ENCODE measurements around the gene BAZ1A. TPM values are rescaled to one million over a fixed set of nuclear protein-coding genes. Genes with fewer than 3 reads are reported as not detected.

Gene BAZ1A
- total RNA-seq, 1 experiment from 2014 or later: 27.2 TPM

- ChIA-PET POLR2A (interaction anchor here (0.6 kb wide), 1 partner anchor 53 kb away, joined by 5 read pairs; no protein-coding TSS in a partner anchor), CTCF (no interaction called here)
- intact Hi-C loops (cut with micrococcal nuclease; ENCODE audit: unreplicated experiment): no loop called here
- H3K4me3 ChIP-seq (ENCODE audit: low read depth in 2 of 2, low read length in 2 of 2): no peak overlapping the region
- H3K4me1 ChIP-seq (ENCODE audit: control insufficient read depth, insufficient read depth, low read length): no peaks in the 10 kb centered on the region
- TF ChIP-seq POLR2AphosphoS5 (IDR thresholded peaks at IDR 0.05; ENCODE audit: low read depth, low read length) (no peak), TCF7L2 (IDR thresholded peaks at IDR 0.05; ENCODE audit: low read depth, low read length) (no peak), SIN3A (IDR thresholded peaks at IDR 0.05; ENCODE audit: borderline replicate concordance, insufficient read depth, low read depth, low read length) (no peak), CTCF (IDR thresholded peaks at IDR 0.05) (no peak), REST (IDR thresholded peaks at IDR 0.05; ENCODE audit: insufficient read depth in 1 of 2, low read depth in 2 of 2, low read length in 1 of 2) (no peak)
- H3K36me3 ChIP-seq (ENCODE audit: control insufficient read depth, insufficient read depth, low read length): peaks cover 16% of the 10 kb centered on the region
- H3K9me3 ChIP-seq (ENCODE audit: control insufficient read depth, insufficient read depth, low read depth, low read length): no peaks in the 10 kb centered on the region
- BruUV-seq (replicated peaks): no TSS peak
- in situ Hi-C loops (cut with HindIII; ENCODE audit: low pct_unique_long_range_greater_than_20kb, low sequenced_read_pairs): no loop called here
- no peak overlapping the region for H3K27ac ChIP-seq (ENCODE audit: low read length)
- no peak for DNase-seq (ENCODE audit: low read depth, low spot score)
- no peaks in the 10 kb centered on the region for H3K27me3 ChIP-seq (ENCODE audit: control insufficient read depth, insufficient read depth, low read length)
- ATAC-seq: no peak
Observed at GRCh38 chr14:34778744-34779143, 96.4 kb downstream of the BAZ1A start.

GRCh38 chr14:34776611-34777010 is 98.5 kb downstream of the BAZ1A start:
- no peak overlapping the region for H3K27ac ChIP-seq (ENCODE audit: low read length)
- intact Hi-C loops (cut with micrococcal nuclease; ENCODE audit: unreplicated experiment): no loop called here

More at GRCh38 chr14:34776611-34777010, 98.5 kb downstream of the BAZ1A start:
- no peak overlapping the region for H3K4me3 ChIP-seq (ENCODE audit: low read depth in 2 of 2, low read length in 2 of 2)
- ChIA-PET POLR2A (no interaction called here), CTCF (no interaction called here)
- TF ChIP-seq REST (IDR thresholded peaks at IDR 0.05; ENCODE audit: insufficient read depth in 1 of 2, low read depth in 2 of 2, low read length in 1 of 2) (no peak), TCF7L2 (IDR thresholded peaks at IDR 0.05; ENCODE audit: low read depth, low read length) (no peak), SIN3A (IDR thresholded peaks at IDR 0.05; ENCODE audit: borderline replicate concordance, insufficient read depth, low read depth, low read length) (no peak), CTCF (IDR thresholded peaks at IDR 0.05) (no peak)
- ATAC-seq (no peak), DNase-seq (ENCODE audit: low read depth, low spot score) (no peak)
- peaks cover 14% of the 10 kb centered on the region; the same call in 1 of the 2 replicates for H3K36me3 ChIP-seq (ENCODE audit: control insufficient read depth, insufficient read depth, low read length)
- H3K9me3 ChIP-seq (ENCODE audit: control insufficient read depth, insufficient read depth, low read depth, low read length): no peaks in the 10 kb centered on the region
- H3K4me1 ChIP-seq (ENCODE audit: control insufficient read depth, insufficient read depth, low read length): no peaks in the 10 kb centered on the region
- H3K27me3 ChIP-seq (ENCODE audit: control insufficient read depth, insufficient read depth, low read length): no peaks in the 10 kb centered on the region
- in situ Hi-C loops (cut with HindIII; ENCODE audit: low pct_unique_long_range_greater_than_20kb, low sequenced_read_pairs): no loop called here
- no TSS peak for BruUV-seq (replicated peaks)

Data from Panc1 (cell line).